ENCODE data around the gene FBXL4. TPM values are rescaled to one million over a fixed set of nuclear protein-coding genes. Genes with fewer than 3 reads are reported as not detected.

FBXL4 gene
- total and polyA plus RNA-seq, 2 of the 8 experiments (the other 6 are each of a cell fraction or from before 2014, with no cell fraction given): 6.9 to 13.8 TPM

GRCh38 chr6:98828211-98828788 lies 119.4 kb downstream of the FBXL4 start:
- Histone ChIP-seq H2BK15ac (ENCODE audit: low read length) (no peak overlapping the region), H3K23me2 (ENCODE audit: low read depth, low read length) (peaks cover 26% of the 10 kb centered on the region), H2BK5ac (ENCODE audit: low read depth, low read length) (no peak overlapping the region), H4K8ac (ENCODE audit: extremely low read depth, insufficient read depth, low read length) (no peak overlapping the region), H2BK12ac (ENCODE audit: low read depth, low read length) (no peak overlapping the region), H3K27ac (ENCODE audit: low read depth, low read length) (no peak overlapping the region), H3K18ac (ENCODE audit: extremely low read depth, low read length) (no peak overlapping the region), H3K79me1 (ENCODE audit: low read depth, low read length) (no peaks in the 10 kb centered on the region), H2AK5ac (ENCODE audit: low read depth, low read length) (no peak overlapping the region), H2BK20ac (ENCODE audit: low read length) (no peak overlapping the region), H3K27me3 (replicated peaks in 1 of 4; ENCODE audit: control insufficient read depth in 3 of 4, extremely low read depth in 1 of 4, insufficient read depth in 3 of 4, low read length in 3 of 4) (peaks cover 67 to 100% (median 88%) of the 10 kb centered on the region in 4 experiments), H3K4me1 (replicated peaks in 1 of 4; ENCODE audit: control insufficient read depth in 3 of 4, insufficient read depth in 4 of 4, low read length in 3 of 4) (peaks cover 2 to 33% (median 18%) of the 10 kb centered on the region in 4 experiments), H2BK120ac (replicated peaks; ENCODE audit: low read depth, low read length) (no peak overlapping the region), H3K4me2 (ENCODE audit: insufficient read depth in 1 of 2, low read depth in 2 of 2, low read length in 2 of 2) (peak overlapping the region; percentile 78 to 86), H3K9ac (replicated peaks in 1 of 4; ENCODE audit: extremely low read depth in 1 of 4, low read depth in 3 of 4, low read length in 3 of 4) (no peak overlapping the region), H4K20me1 (replicated peaks in 1 of 2; ENCODE audit: control insufficient read depth in 1 of 2, insufficient read depth in 2 of 2, low read length in 2 of 2) (peaks cover 5 to 15% of the 10 kb centered on the region in 2 experiments), H3K79me2 (ENCODE audit: control insufficient read depth in 1 of 2, insufficient read depth in 2 of 2, low read length in 2 of 2) (no peaks in the 10 kb centered on the region), H4K91ac (replicated peaks; ENCODE audit: insufficient read length, low read length) (no peak overlapping the region), H3K9me3 (ENCODE audit: insufficient read depth in 2 of 2, low read depth in 1 of 2, low read length in 1 of 2) (no peaks in the 10 kb centered on the region), H2AFZ (ENCODE audit: low read length) (no peak overlapping the region), H4K5ac (ENCODE audit: insufficient read length, low read depth, low read length) (no peak overlapping the region), H3K23ac (ENCODE audit: insufficient read length) (no peak overlapping the region), H3K4me3 (ENCODE audit: extremely low read depth in 1 of 4, insufficient read depth in 2 of 4, low read depth in 3 of 4, low read length in 4 of 4) (peak overlapping the region; percentile 7 to 58 (median 26); a peak in 5 of 8 replicates), H3K56ac (replicated peaks; ENCODE audit: insufficient read length, low read depth, low read length) (no peak overlapping the region), H3K14ac (ENCODE audit: insufficient read length) (no peak overlapping the region), H3K4ac (replicated peaks; ENCODE audit: insufficient read length, low read depth, low read length) (no peak overlapping the region), H3K36me3 (ENCODE audit: control insufficient read depth in 2 of 4, insufficient read depth in 4 of 4, low read length in 3 of 4) (no peaks in the 10 kb centered on the region; a peak in 1 of 8 replicates)
- ChIA-PET CTCF (ENCODE audit: partially characterized antibody) (interaction anchor here (0.8 to 10.0 kb wide), 9 partner anchors 9 to 1106 kb away, joined by 3 to 79 read pairs (median 3); no protein-coding TSS in a partner anchor), POLR2A (ENCODE audit: partially characterized antibody) (interaction anchor here (0.6 to 1.3 kb wide), 2 partner anchors 10 to 16 kb away, joined by 3 to 6 read pairs; no protein-coding TSS in a partner anchor)
- FAIRE-seq: no peak
- 5% methylated on average over 11 of the region's 12 CpGs; no CpG with 5 or more reads in 1 of the 2 experiments for WGBS, 2 experiments (ENCODE audit: extremely low coverage in 1 of 2, insufficient coverage in 1 of 2, insufficient read length in 1 of 2, insufficient replicate concordance in 2 of 2, low coverage in 1 of 2, low lambda C conversion rate in 2 of 2, missing lambda C conversion rate in 1 of 2)
- DNase-seq (ENCODE audit: low read depth in 1 of 2, low spot score in 2 of 2): no peak
- TF ChIP-seq CTCF (IDR thresholded peaks at IDR 0.05; ENCODE audit: control extremely low read depth in 1 of 3, insufficient read depth in 1 of 3, low read depth in 1 of 3, low read length in 3 of 3): no peak
- no peak for TF ChIP-seq SIN3A (conservative IDR thresholded peaks at IDR 0.05 in 1 of 2, IDR thresholded peaks at IDR 0.05 in 1 of 2; ENCODE audit: low read depth in 1 of 2, low read length in 2 of 2)
- TF ChIP-seq PHF8 (conservative IDR thresholded peaks at IDR 0.05; ENCODE audit: low read depth, low read length): no peak
- TF ChIP-seq CBX5 (IDR thresholded peaks at IDR 0.05; ENCODE audit: low read depth, low read length): no peak
- no peak for TF ChIP-seq SAP30 (IDR thresholded peaks at IDR 0.05; ENCODE audit: insufficient read depth, insufficient replicate concordance, low read length)
- TF ChIP-seq SRF (IDR thresholded peaks at IDR 0.05; ENCODE audit: low read depth, low read length): no peak
- TF ChIP-seq RBBP5 (IDR thresholded peaks at IDR 0.05; ENCODE audit: borderline replicate concordance, low read depth, low read length): no peak
- TF ChIP-seq TAF7 (optimal IDR thresholded peaks at IDR 0.05; ENCODE audit: borderline replicate concordance, low read depth, low read length): no peak

Measured in H1 (cell line).